Measurements from ENCODE around the gene MT1B. TPM values are rescaled to one million over a fixed set of nuclear protein-coding genes. Genes with fewer than 3 reads are reported as not detected.

MT1B gene
- total RNA-seq, 1 experiment from 2014 or later: not detected

- H3K4me3 ChIP-seq (replicated peaks in 1 of 2; ENCODE audit: low read depth in 1 of 2, low read length in 2 of 2): no peak within 1 kb of the TSS
- BruUV-seq (replicated peaks): no TSS peak
Observed at GRCh38 chr16:56637814-56638750, 13.6 kb upstream of the MT1B start, which contains the start of gene MT1A. MT1A (plus strand) TSS chr16:56638666; CDS start chr16:56638739, 73 bp downstream.

More at GRCh38 chr16:56637814-56638750, 13.6 kb upstream of the MT1B start, which contains the start of gene MT1A:
- RAD21 ChIA-PET (ENCODE audit: low non-redundant PET in 1 of 2, low total read pairs in 2 of 2, uncharacterized antibody in 2 of 2, unreplicated experiment in 2 of 2): no interaction called here
- Histone ChIP-seq H3K27ac (ENCODE audit: low read depth, low read length) (no peak within 1 kb of the TSS), H3K4me1 (ENCODE audit: control insufficient read depth in 1 of 2, insufficient read depth in 2 of 2, low read length in 2 of 2) (peaks cover 4 to 9% of the 10 kb centered on the region in 2 experiments; a peak in 2 of 4 replicates), H4K20me1 (ENCODE audit: insufficient read depth) (no peaks in the 10 kb centered on the region), H3K79me2 (ENCODE audit: insufficient read depth, low read length) (no peaks in the 10 kb centered on the region), H3K9ac (ENCODE audit: low read length) (no peak within 1 kb of the TSS), H3K9me3 (ENCODE audit: control insufficient read depth in 1 of 2, insufficient read depth in 1 of 2, low read depth in 1 of 2, low read length in 2 of 2) (no peaks in the 10 kb centered on the region), H2AFZ (ENCODE audit: low read depth, low read length, poor library complexity, severe bottlenecking) (no peak within 1 kb of the TSS), H3K4me2 (ENCODE audit: low read length) (no peak within 1 kb of the TSS), H3K27me3 (ENCODE audit: insufficient read depth, low read length) (no peaks in the 10 kb centered on the region), H3K9me2 (ENCODE audit: insufficient read depth) (no peaks in the 10 kb centered on the region), H3K36me3 (ENCODE audit: control insufficient read depth in 1 of 2, insufficient read depth in 2 of 2, low read length in 2 of 2) (no peaks in the 10 kb centered on the region)
- TF ChIP-seq JUND (IDR thresholded peaks at IDR 0.05): no peak
- no peak for TF ChIP-seq FOSL1 (IDR thresholded peaks at IDR 0.05; ENCODE audit: low read depth)
- TF ChIP-seq SP1 (IDR thresholded peaks at IDR 0.05; ENCODE audit: low read depth): no peak
- no peak for TF ChIP-seq YY1 (IDR thresholded peaks at IDR 0.05; ENCODE audit: extremely low read depth, insufficient replicate concordance, low read depth, low read length)
- TF ChIP-seq ZNF274 (IDR thresholded peaks at IDR 0.05; ENCODE audit: low read depth, low read length): no peak
- TF ChIP-seq EZH2phosphoT487 (IDR thresholded peaks at IDR 0.05; ENCODE audit: borderline replicate concordance): no peak
- TF ChIP-seq SRF (IDR thresholded peaks at IDR 0.05; ENCODE audit: low read depth): no peak
- no peak for TF ChIP-seq ZBTB33 (IDR thresholded peaks at IDR 0.05; ENCODE audit: extremely low read depth, insufficient replicate concordance, low read length)
- TF ChIP-seq SIN3A (IDR thresholded peaks at IDR 0.05; ENCODE audit: low read depth): no peak
- no peak for TF ChIP-seq MAX (IDR thresholded peaks at IDR 0.05)
- no peak for TF ChIP-seq ZFX (IDR thresholded peaks at IDR 0.05)
- TF ChIP-seq CBX3 (IDR thresholded peaks at IDR 0.05; ENCODE audit: low read depth): no peak
- TF ChIP-seq RAD21 (IDR thresholded peaks at IDR 0.05; ENCODE audit: low read depth): no peak
- TF ChIP-seq, protein P1, sequence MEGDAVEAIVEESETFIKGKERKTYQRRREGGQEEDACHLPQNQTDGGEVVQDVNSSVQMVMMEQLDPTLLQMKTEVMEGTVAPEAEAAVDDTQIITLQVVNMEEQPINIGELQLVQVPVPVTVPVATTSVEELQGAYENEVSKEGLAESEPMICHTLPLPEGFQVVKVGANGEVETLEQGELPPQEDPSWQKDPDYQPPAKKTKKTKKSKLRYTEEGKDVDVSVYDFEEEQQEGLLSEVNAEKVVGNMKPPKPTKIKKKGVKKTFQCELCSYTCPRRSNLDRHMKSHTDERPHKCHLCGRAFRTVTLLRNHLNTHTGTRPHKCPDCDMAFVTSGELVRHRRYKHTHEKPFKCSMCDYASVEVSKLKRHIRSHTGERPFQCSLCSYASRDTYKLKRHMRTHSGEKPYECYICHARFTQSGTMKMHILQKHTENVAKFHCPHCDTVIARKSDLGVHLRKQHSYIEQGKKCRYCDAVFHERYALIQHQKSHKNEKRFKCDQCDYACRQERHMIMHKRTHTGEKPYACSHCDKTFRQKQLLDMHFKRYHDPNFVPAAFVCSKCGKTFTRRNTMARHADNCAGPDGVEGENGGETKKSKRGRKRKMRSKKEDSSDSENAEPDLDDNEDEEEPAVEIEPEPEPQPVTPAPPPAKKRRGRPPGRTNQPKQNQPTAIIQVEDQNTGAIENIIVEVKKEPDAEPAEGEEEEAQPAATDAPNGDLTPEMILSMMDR (IDR thresholded peaks at IDR 0.05 in 2 of 3, conservative IDR thresholded peaks at IDR 0.05 in 1 of 3; ENCODE audit: borderline replicate concordance in 1 of 3, insufficient read depth in 1 of 3, low read depth in 2 of 3, low read length in 2 of 3): no peak
- no peak for TF ChIP-seq CEBPB (IDR thresholded peaks at IDR 0.05; ENCODE audit: low read depth)
- no peak for TF ChIP-seq TCF7L2 (IDR thresholded peaks at IDR 0.05; ENCODE audit: borderline replicate concordance, extremely low read depth, insufficient read depth, insufficient read length)
- TF ChIP-seq ELF1 (IDR thresholded peaks at IDR 0.05; ENCODE audit: borderline replicate concordance, low read depth): no peak
- TF ChIP-seq, protein P2, sequence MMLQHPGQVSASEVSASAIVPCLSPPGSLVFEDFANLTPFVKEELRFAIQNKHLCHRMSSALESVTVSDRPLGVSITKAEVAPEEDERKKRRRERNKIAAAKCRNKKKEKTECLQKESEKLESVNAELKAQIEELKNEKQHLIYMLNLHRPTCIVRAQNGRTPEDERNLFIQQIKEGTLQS (IDR thresholded peaks at IDR 0.05): no peak
- TF ChIP-seq EZH2 (IDR thresholded peaks at IDR 0.05): no peak
- TF ChIP-seq POLR2A (IDR thresholded peaks at IDR 0.05; ENCODE audit: borderline replicate concordance, extremely low read depth, insufficient read depth, insufficient read length): no peak
- ATAC-seq: no peak
- intact Hi-C loops (cut with micrococcal nuclease): no loop called here
- POLR2A ChIA-PET: interaction anchor here (1.9 kb wide), 1 partner anchor 12 kb away, joined by 8 read pairs; the partner anchor contains the start of gene MT1E
- DNase-seq (ENCODE audit: low read depth, low spot score): no peak
- CTCF ChIA-PET: no interaction called here
